Ovary (tissue), 9 donors: ENCODE results near the gene PPP4C. TPM values are rescaled to one million over a fixed set of nuclear protein-coding genes. Genes with fewer than 3 reads are reported as not detected.
A peak's percentile ranks its signal among the peaks of the same experiment; 100 is the strongest.

Source experiments
- DNase-seq, 5 donors: peaks; one replicate each; pipeline ENCODE4 v3.0.0-alpha.2; 2019 to 2020
- H3K27ac ChIP-seq, 2 donors: fragments of 200-600 bp; one replicate each; pipeline versions ENCODE4 v1.5.1 to v1.8.0; 2019 to 2022
- H3K27me3 ChIP-seq: fragments of 200-600 bp; one replicate; pipeline ENCODE4 v1.8.0; 2022
- H3K36me3 ChIP-seq: fragments of 200-600 bp; sonication (generic); one replicate; pipeline ENCODE4 v1.5.1; 2019
- H3K4me1 ChIP-seq: one replicate; pipeline ENCODE4 v1.8.1; 2013; ENCODE audit warnings: mild to moderate bottlenecking, moderate library complexity; ENCODE audit not compliant: insufficient read depth
- H3K4me3 ChIP-seq: fragments of 200-600 bp; sonication (generic); one replicate; pipeline ENCODE4 v1.5.1; 2017
- H3K9me3 ChIP-seq, 2 donors: fragments of 200-600 bp in 1 of 2; sonication (generic) in 1 of 2; one replicate each; pipeline versions ENCODE4 v1.5.1 to v1.8.1; 2013 to 2019; ENCODE audit warnings: mild to moderate bottlenecking in 1 of 2, moderate library complexity in 1 of 2
- EP300 ChIP-seq: sonication (generic); formaldehyde crosslinking; IDR thresholded peaks from one replicate; pipeline ENCODE4 v1.6.1; 2017; ENCODE audit warnings: antibody characterized with exemption
- POLR2A ChIP-seq: fragments of 450-650 bp; IDR thresholded peaks from one replicate; pipeline ENCODE4 v1.6.1; 2017; ENCODE audit warnings: antibody characterized with exemption, mild to moderate bottlenecking, moderate library complexity
- WGBS, 3 donors: extraction: QIAGEN DNeasy Blood & Tissue Kit in 1 of 3; methylation state at CpG; one replicate each; pipeline versions ENCODE4 v1.1.5 to v1.1.7; 2013 to 2017; 5-methylcytosine and 5-hydroxymethylcytosine counted together
- intact Hi-C, 4 donors: fragments of 100-400 bp; cut with DNase I; formaldehyde crosslinking; loops; one replicate each; pipeline versions ENCODE4 v1.11.0 to v1.15.1; 2022 to 2023
- polyA plus RNA-seq, 2 donors: library from polyadenylated mRNA; stranded (reverse); fragments of 200-250 nt in 1 of 2; fragments of 350-450 nt in 1 of 2; fragmentation: Illumina TruSeq in 1 of 2; extraction: RNeasy Lipid Tissue Mini Kit (QIAGEN cat#74804) in 1 of 2; gene quantifications; one replicate each; pipeline ENCODE4 v1.2.3, GENCODE V29; 2013 to 2014
- total RNA-seq, 7 donors: library from RNA; depleted of rRNA in 2 of 7; stranded (reverse); fragments of >200 nt in 2 of 7; fragmentation: NEBNext Ultra II Directional in 3 of 7; extraction: Animal tissue kit (Norgen Biotek cat#: 25700) in 3 of 7; gene quantifications; one replicate each; pipeline versions ENCODE4 v1.1.0 to v1.2.4, GENCODE V29; 2016 to 2023
- TF ChIP-seq, protein P1 (sequence below), 3 donors: fragments of 450-650 bp in 2 of 3; fragments of 200-600 bp in 1 of 3; IDR thresholded peaks; one replicate each; pipeline versions ENCODE4 v1.5.1 to v1.8.0; 2016 to 2022; ENCODE audit warnings: antibody characterized with exemption in 3 of 3, mild to moderate bottlenecking in 1 of 3
- donor health status: DM: no; HTN: no; CAD: no; lungs with moderate emphysema.
- donor health status: DM: no; HTN: no; CAD: no.
- donor health status: Bipolar disorder and iron deficiency.
- donor health status: DM: yes; HTN: yes; CAD: no.
- donor health status: DM: no; HTN: no; CAD: no.
- donor health status: DM: yes; HTN: yes; CAD: no.

PPP4C gene
- total and polyA plus RNA-seq, 9 donors: 13.7 to 58.8 (median 49.1) TPM

DNA sequence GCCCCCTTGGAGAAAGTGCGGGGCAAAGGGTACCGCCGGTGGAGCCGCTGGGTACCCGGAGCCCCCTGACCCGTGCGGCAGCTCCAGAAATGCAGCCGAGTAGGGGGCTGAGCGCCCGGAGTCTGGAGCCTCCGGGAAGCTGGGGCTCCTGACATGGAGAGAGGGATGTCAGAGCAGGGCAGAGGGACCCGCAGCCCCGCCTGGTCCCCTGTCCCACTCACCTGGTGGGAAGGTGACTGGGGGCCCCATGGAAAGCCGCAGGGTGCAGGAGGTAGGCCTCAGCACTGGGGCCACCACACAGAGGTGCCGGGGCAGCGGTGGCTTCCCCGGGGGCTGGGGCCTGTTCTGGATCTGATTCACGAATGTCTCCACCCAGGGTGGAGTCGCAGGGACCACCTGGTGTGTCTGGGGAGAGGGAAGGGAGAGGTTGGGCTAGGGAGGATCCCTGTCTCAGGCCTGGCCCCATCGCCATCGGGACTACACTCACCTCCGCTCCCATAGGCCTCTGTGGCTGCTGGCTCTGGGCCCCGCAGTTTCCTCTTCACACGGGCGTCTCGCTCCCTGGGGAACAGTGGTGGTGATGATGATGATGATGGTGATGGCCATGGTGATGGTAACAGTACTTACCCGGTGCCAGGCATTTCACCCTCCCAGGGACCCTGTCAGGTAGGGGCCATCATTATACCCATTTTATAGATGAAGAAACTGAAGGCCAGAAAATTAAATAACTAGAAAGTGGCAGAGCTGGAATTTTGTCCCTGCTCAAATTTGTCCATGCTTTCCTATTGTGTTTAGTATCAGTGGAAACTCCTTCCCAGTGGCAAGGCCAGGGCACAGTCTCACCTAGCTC is 10.7 kb downstream of the PPP4C start:
- intact Hi-C loops: loop anchor here in 1 of 4 donors (10.0 kb wide), 1 partner anchor 438 kb away; the partner anchor contains the start of gene ZNF768
- H3K27ac ChIP-seq: no peak overlapping the region
- H3K4me3 ChIP-seq: no peak overlapping the region
- 75 to 77% (median 77%) methylated on average over 27 of the region's 27 CpGs for WGBS, 3 donors
- peak in 1 of 5 donors; percentile 24 for DNase-seq
- TF ChIP-seq EP300: no peak
- TF ChIP-seq, protein P1, sequence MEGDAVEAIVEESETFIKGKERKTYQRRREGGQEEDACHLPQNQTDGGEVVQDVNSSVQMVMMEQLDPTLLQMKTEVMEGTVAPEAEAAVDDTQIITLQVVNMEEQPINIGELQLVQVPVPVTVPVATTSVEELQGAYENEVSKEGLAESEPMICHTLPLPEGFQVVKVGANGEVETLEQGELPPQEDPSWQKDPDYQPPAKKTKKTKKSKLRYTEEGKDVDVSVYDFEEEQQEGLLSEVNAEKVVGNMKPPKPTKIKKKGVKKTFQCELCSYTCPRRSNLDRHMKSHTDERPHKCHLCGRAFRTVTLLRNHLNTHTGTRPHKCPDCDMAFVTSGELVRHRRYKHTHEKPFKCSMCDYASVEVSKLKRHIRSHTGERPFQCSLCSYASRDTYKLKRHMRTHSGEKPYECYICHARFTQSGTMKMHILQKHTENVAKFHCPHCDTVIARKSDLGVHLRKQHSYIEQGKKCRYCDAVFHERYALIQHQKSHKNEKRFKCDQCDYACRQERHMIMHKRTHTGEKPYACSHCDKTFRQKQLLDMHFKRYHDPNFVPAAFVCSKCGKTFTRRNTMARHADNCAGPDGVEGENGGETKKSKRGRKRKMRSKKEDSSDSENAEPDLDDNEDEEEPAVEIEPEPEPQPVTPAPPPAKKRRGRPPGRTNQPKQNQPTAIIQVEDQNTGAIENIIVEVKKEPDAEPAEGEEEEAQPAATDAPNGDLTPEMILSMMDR (IDR thresholded peaks at IDR 0.05): no peak
- no peak for TF ChIP-seq POLR2A
- no peaks in the 10 kb centered on the region for H3K4me1 ChIP-seq
- no peaks in the 10 kb centered on the region for H3K9me3 ChIP-seq
- no peaks in the 10 kb centered on the region for H3K27me3 ChIP-seq
- no peaks in the 10 kb centered on the region for H3K36me3 ChIP-seq

DNA sequence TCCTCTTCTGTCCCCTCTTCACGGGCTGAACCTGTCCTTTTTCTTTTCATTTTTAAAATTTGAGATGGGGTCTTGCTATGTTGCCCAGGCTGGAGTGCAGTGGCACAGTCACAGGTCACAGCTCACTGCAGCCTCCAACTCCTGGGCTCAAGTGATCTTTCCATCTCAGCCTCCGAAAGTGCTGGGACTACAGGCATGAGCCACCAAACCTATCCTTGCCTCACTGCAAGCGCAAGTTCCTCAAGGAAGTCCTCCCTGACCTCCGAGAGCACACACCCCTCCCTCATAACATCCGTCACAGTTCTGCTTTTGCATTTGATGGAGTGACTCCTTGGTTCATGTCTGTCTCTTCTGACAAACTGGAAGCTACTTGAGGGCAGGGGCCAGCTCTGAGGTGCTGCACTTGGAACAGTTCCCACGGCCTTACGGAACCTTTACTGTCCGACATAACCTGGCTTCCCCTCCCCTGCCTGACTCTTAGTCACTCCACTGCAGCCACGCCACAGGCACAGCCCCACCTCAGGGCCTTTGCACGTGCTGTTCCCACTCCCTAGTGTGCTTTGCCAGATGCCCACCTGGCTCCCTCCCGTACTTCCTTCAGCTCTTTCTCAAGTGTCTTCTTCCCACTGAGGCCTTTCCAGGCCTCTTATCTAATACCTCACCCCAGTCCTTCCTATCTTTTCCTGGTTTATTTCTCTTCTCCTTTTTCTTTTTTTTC is 11.5 kb downstream of the PPP4C start:
- Histone ChIP-seq H3K4me3 (no peak overlapping the region), H3K9me3 (no peaks in the 10 kb centered on the region), H3K27me3 (no peaks in the 10 kb centered on the region), H3K27ac (no peak overlapping the region), H3K4me1 (peaks cover 2% of the 10 kb centered on the region), H3K36me3 (no peaks in the 10 kb centered on the region)
- TF ChIP-seq EP300 (no peak), POLR2A (no peak)
- TF ChIP-seq, protein P1 (IDR thresholded peaks at IDR 0.05): no peak
- DNase-seq: no peak
- 84 to 88% (median 86%) methylated on average over 11 of the region's 11 CpGs for WGBS, 3 donors
- intact Hi-C loops: loop anchor here in 1 of 4 donors (10.0 kb wide), 1 partner anchor 437 kb away; the partner anchor contains the start of gene ZNF768

GRCh38 chr16:30088237-30088831 is 12.5 kb downstream of the PPP4C start:
- H3K27me3 ChIP-seq: no peaks in the 10 kb centered on the region
- TF ChIP-seq EP300 (no peak), POLR2A (no peak)
- TF ChIP-seq, protein P1 (IDR thresholded peaks at IDR 0.05): no peak
- no peaks in the 10 kb centered on the region for H3K9me3 ChIP-seq
- no peak overlapping the region for H3K4me3 ChIP-seq
- DNase-seq: no peak
- H3K27ac ChIP-seq: no peak overlapping the region
- peaks cover 4% of the 10 kb centered on the region for H3K4me1 ChIP-seq
- WGBS, 3 donors: 69% methylated on average over 10 of the region's 10 CpGs
- intact Hi-C loops: loop anchor here in 1 of 4 donors (10.0 kb wide), 1 partner anchor 436 kb away; the partner anchor contains the start of gene ZNF768
- H3K36me3 ChIP-seq: no peaks in the 10 kb centered on the region
